ENCODE data around the gene UBR4.

DNA sequence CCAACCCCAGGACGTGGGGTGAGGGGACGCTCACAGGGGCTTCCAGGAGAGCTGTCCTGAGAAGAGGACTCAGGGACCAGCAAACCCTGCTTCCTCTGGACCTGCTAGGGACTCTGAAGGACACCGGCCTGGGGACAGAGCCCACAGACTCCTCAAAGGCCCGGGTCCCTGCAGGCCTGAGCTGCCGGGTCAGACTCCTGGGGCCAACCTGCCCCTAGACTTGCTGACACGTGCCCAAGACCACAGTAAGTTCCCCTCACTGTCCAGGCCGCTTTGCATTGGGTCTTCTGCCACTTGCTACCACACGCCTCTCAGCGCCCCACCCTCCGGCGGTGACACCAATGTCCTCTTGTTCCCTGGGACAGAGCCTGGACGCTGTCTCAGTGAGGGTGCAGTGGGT, 146.9 kb downstream of the UBR4 start:
- TF ChIP-seq TARDBP (IDR thresholded peaks at IDR 0.05) (no peak), BHLHE40 (IDR thresholded peaks at IDR 0.05; ENCODE audit: borderline replicate concordance) (no peak), FOXK2 (IDR thresholded peaks at IDR 0.05) (no peak), NFRKB (IDR thresholded peaks at IDR 0.05) (no peak), ARNT (IDR thresholded peaks at IDR 0.05) (no peak)
